ENCODE measurements around the gene ZNF385A. TPM values are rescaled to one million over a fixed set of nuclear protein-coding genes. Genes with fewer than 3 reads are reported as not detected.

ZNF385A gene
- total and polyA plus RNA-seq, 8 donors, result 8.2 to 19.0 (median 10.7) TPM

DNA sequence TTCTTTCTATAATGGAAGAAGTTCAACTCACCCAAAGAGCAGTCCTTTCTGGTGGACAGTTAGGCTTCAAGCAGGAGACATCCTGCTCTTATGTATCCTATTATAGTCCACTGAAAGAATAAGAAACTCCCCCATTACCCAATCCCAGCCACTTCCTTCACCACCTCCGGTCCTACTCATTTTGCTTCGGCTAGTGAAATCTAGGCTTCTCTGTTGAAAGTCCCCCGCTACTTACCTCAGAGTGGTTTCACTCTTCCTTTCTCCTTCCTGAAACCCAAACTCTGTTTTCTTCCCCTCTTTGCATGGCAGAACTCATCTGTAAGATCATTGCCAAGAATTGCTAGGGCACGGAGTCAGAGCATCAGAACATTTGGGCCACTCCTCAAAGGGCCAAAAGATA lies 20.1 kb downstream of the ZNF385A start, which contains the start of gene GPR84:
TSS of gene GPR84 (minus strand) at position 74 of the 400 bp plus-strand sequence. CDS start 635 bp downstream, outside the sequence.
- intact Hi-C loops (cut with DNase I), result loop anchor here in 1 of 2 donors (10.0 kb wide), 2 partner anchors 70 to 150 kb away; no protein-coding TSS in a partner anchor

DNA sequence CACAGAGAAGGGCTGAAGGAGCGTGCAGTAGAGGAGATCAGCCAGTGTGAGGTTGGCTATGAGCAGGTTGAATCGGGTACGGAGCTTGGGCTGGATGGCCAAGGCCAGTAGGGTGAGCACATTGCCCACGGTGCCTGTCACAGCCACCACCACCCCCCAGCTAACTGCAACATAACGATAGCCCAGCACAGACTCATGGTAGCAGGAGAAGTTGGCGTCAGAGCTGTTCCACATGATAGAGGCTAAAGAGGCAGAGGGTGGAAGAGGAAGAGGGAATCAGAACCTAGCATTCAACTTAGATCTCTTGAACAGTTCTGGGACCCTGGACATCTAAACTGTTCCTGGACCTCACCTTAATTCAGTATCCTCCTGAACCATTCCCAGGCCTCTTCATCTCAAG lies 20.9 kb downstream of the ZNF385A start:
- TF ChIP-seq, protein P1, sequence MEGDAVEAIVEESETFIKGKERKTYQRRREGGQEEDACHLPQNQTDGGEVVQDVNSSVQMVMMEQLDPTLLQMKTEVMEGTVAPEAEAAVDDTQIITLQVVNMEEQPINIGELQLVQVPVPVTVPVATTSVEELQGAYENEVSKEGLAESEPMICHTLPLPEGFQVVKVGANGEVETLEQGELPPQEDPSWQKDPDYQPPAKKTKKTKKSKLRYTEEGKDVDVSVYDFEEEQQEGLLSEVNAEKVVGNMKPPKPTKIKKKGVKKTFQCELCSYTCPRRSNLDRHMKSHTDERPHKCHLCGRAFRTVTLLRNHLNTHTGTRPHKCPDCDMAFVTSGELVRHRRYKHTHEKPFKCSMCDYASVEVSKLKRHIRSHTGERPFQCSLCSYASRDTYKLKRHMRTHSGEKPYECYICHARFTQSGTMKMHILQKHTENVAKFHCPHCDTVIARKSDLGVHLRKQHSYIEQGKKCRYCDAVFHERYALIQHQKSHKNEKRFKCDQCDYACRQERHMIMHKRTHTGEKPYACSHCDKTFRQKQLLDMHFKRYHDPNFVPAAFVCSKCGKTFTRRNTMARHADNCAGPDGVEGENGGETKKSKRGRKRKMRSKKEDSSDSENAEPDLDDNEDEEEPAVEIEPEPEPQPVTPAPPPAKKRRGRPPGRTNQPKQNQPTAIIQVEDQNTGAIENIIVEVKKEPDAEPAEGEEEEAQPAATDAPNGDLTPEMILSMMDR (IDR thresholded peaks at IDR 0.05), result no peak
- ATAC-seq (no peak), DNase-seq (no peak)
- Histone ChIP-seq H3K4me1 (peaks cover 5 to 81% of the 10 kb centered on the region in 2 donors), H3K9me3 (no peaks in the 10 kb centered on the region), H3K27me3 (no peaks in the 10 kb centered on the region), H3K4me3 (peak overlapping the region in 1 of 2 donors; percentile 45), H3K27ac (peak overlapping the region in 1 of 2 donors; percentile 79), H3K36me3 (no peaks in the 10 kb centered on the region)
- intact Hi-C loops (cut with DNase I), result loop anchor here in 1 of 2 donors (10.0 kb wide), 2 partner anchors 69 to 149 kb away; no protein-coding TSS in a partner anchor

More for the DNA sequence above, 20.1 kb downstream of the ZNF385A start, which contains the start of gene GPR84:
- DNase-seq (no peak), ATAC-seq (no peak)
- Histone ChIP-seq H3K4me1 (peaks cover 6 to 85% of the 10 kb centered on the region in 2 donors), H3K4me3 (peak within 1 kb of the TSS in 1 of 2 donors; percentile 45), H3K36me3 (no peaks in the 10 kb centered on the region), H3K27me3 (no peaks in the 10 kb centered on the region), H3K9me3 (no peaks in the 10 kb centered on the region), H3K27ac (peak within 1 kb of the TSS in 1 of 2 donors; percentile 79)
- TF ChIP-seq, protein P1 (IDR thresholded peaks at IDR 0.05), result no peak

DNA sequence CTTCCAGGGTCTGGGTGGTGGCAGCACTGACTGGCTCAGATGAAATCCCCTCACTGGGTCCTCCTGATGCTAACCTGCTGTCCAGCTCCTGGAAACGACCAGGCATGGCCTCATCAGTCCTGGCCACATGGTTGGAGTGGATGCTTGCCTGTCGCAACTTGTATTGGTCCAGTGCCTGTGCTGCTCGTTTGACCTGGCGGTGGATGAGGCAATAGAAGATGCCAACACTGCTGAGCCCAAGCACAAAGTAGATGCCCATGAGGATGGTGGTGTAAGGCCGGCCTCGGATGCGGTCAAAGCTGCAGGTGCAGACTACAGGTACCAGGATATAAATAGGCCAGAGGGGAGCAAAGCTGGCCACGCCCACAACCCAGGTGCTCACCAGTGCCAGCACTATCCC lies 21.5 kb downstream of the ZNF385A start:
- no peaks in the 10 kb centered on the region for H3K36me3 ChIP-seq
- H3K27ac ChIP-seq, result peak overlapping the region in 1 of 2 donors; percentile 79
- TF ChIP-seq, protein P1 (IDR thresholded peaks at IDR 0.05), result no peak
- H3K9me3 ChIP-seq, result no peaks in the 10 kb centered on the region
- no peak for ATAC-seq
- no peaks in the 10 kb centered on the region for H3K27me3 ChIP-seq
- peaks cover 5 to 81% of the 10 kb centered on the region in 2 donors for H3K4me1 ChIP-seq
- intact Hi-C loops (cut with DNase I), result loop anchor here in 1 of 2 donors (10.0 kb wide), 2 partner anchors 68 to 148 kb away; no protein-coding TSS in a partner anchor
- peak overlapping the region in 1 of 2 donors; percentile 45 for H3K4me3 ChIP-seq
- DNase-seq, result no peak

DNA sequence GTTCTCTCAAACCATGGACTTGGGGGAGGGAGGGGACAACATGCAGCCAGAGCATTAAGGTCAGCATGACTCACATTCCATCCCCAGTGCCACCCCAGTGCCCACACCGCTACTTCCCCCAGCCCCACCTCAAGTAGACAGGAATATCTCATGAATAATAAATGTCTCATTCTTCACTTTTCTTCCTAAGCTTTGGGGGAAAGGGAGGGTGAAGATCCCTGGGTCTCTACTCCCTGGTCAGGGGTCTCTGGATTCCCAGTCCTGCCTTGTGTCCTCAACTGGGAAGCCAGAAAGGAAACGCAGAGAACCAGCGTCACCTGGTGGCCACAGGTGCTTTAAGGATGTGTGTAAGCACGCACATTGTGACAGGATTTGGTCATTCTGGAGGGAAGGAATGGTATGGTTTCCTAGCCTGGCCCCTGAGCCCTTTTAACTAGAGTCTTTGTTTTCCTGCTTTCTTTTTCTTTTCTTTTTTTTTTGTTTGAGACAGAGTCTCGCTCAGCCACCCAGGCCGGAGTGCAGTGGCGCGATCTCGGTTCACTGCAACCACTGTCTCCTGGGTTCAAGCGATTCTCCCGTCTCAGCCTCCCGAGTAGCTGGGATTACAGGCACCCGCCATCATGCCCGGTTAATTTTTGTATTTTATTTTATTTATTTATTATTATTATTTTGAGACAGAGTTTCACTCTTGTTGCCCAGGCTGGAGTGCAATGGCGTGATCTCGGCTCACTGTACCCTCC lies 23.6 kb downstream of the ZNF385A start:
- no peaks in the 10 kb centered on the region for H3K27me3 ChIP-seq
- TF ChIP-seq, protein P1 (IDR thresholded peaks at IDR 0.05), result peak; percentile 62 to 67
- H3K4me1 ChIP-seq, result peaks cover 17 to 86% of the 10 kb centered on the region in 2 donors
- no peaks in the 10 kb centered on the region for H3K9me3 ChIP-seq
- intact Hi-C loops (cut with DNase I), result loop anchor here in 1 of 2 donors (10.0 kb wide), 2 partner anchors 66 to 146 kb away; no protein-coding TSS in a partner anchor
- no peak overlapping the region for H3K4me3 ChIP-seq
- H3K36me3 ChIP-seq, result no peaks in the 10 kb centered on the region
- peak in 3 of 4 donors; percentile 75 to 85 (median 83) for DNase-seq
- peak overlapping the region; percentile 92 to 95 for H3K27ac ChIP-seq
- ATAC-seq, result peak; percentile 36
